ENCODE measurements around the gene GLRA1. TPM values are rescaled to one million over a fixed set of nuclear protein-coding genes. Genes with fewer than 3 reads are reported as not detected.

Gene GLRA1
- total and polyA plus RNA-seq, 4 donors, result not detected

GRCh38 chr5:151950706-151951105, 26.1 kb upstream of the GLRA1 start:
- Histone ChIP-seq H3K9ac (ENCODE audit: low read depth in 1 of 2, low read length in 2 of 2) (no peak overlapping the region), H3K4me1 (ENCODE audit: control insufficient read depth in 4 of 4, insufficient read depth in 4 of 4, low read length in 3 of 4) (no peaks in the 10 kb centered on the region), H3K27ac (ENCODE audit: low read depth in 1 of 2, low read length in 2 of 2) (no peak overlapping the region), H3K9me3 (ENCODE audit: control insufficient read depth in 4 of 4, low read length in 3 of 4) (no peaks in the 10 kb centered on the region), H3K36me3 (ENCODE audit: control insufficient read depth in 4 of 4, insufficient read depth in 3 of 4, low read depth in 1 of 4, low read length in 3 of 4) (no peaks in the 10 kb centered on the region), H3K4me3 (ENCODE audit: low read depth in 1 of 3, low read length in 3 of 3) (no peak overlapping the region), H3K27me3 (ENCODE audit: control insufficient read depth in 4 of 4, insufficient read depth in 4 of 4, low read length in 3 of 4) (no peaks in the 10 kb centered on the region)
- no peak for DNase-seq (ENCODE audit: low spot score)
- 77% methylated on average over 9 of the region's 9 CpGs for WGBS
- no peak for TF ChIP-seq RXRA (IDR thresholded peaks at IDR 0.05)
- TF ChIP-seq YY1 (IDR thresholded peaks at IDR 0.05), result no peak
- TF ChIP-seq EGR1 (IDR thresholded peaks at IDR 0.05; ENCODE audit: low read depth in 2 of 2), result no peak
- TF ChIP-seq CTCF (IDR thresholded peaks at IDR 0.05; ENCODE audit: low read depth, low read length, missing input control), result no peak
- TF ChIP-seq MAX (IDR thresholded peaks at IDR 0.05), result no peak
- no peak for TF ChIP-seq GABPA (IDR thresholded peaks at IDR 0.05 in 1 of 2, conservative IDR thresholded peaks at IDR 0.05 in 1 of 2)
- no peak for TF ChIP-seq FOXA2 (IDR thresholded peaks at IDR 0.05)
- no peak for TF ChIP-seq NR2F2 (IDR thresholded peaks at IDR 0.05)
- TF ChIP-seq ZBTB33 (IDR thresholded peaks at IDR 0.05), result no peak

GRCh38 chr5:151949701-151950308, 25.2 kb upstream of the GLRA1 start:
- no peak overlapping the region for H3K4me3 ChIP-seq (ENCODE audit: low read depth in 1 of 3, low read length in 3 of 3)
- H3K4me1 ChIP-seq (ENCODE audit: control insufficient read depth in 4 of 4, insufficient read depth in 4 of 4, low read length in 3 of 4), result no peaks in the 10 kb centered on the region
- WGBS, result 63% methylated on average over 5 of the region's 5 CpGs
- no peak overlapping the region for H3K27ac ChIP-seq (ENCODE audit: low read depth in 1 of 2, low read length in 2 of 2)
- no peak overlapping the region for H3K9ac ChIP-seq (ENCODE audit: low read depth in 1 of 2, low read length in 2 of 2)
- no peak for DNase-seq (ENCODE audit: low spot score)
- H3K36me3 ChIP-seq (ENCODE audit: control insufficient read depth in 4 of 4, insufficient read depth in 3 of 4, low read depth in 1 of 4, low read length in 3 of 4), result no peaks in the 10 kb centered on the region
- peaks cover 0 to 3% (median 0%) of the 10 kb centered on the region in 4 donors for H3K27me3 ChIP-seq (ENCODE audit: control insufficient read depth in 4 of 4, insufficient read depth in 4 of 4, low read length in 3 of 4)
- no peak for TF ChIP-seq ATF3 (IDR thresholded peaks at IDR 0.05)
- no peak for TF ChIP-seq NR2F2 (IDR thresholded peaks at IDR 0.05)
- TF ChIP-seq YY1 (IDR thresholded peaks at IDR 0.05), result no peak
- no peak for TF ChIP-seq ZBTB33 (IDR thresholded peaks at IDR 0.05)
- TF ChIP-seq GABPA (IDR thresholded peaks at IDR 0.05 in 1 of 2, conservative IDR thresholded peaks at IDR 0.05 in 1 of 2), result no peak
- TF ChIP-seq FOXA2 (IDR thresholded peaks at IDR 0.05), result no peak
- no peak for TF ChIP-seq REST (IDR thresholded peaks at IDR 0.05)
- no peak for TF ChIP-seq TAF1 (conservative IDR thresholded peaks at IDR 0.05)
- no peak for TF ChIP-seq SP1 (IDR thresholded peaks at IDR 0.05)
- TF ChIP-seq HNF4A (conservative IDR thresholded peaks at IDR 0.05), result no peak
- H3K9me3 ChIP-seq (ENCODE audit: control insufficient read depth in 4 of 4, low read length in 3 of 4), result peaks cover 0 to 1% (median 0%) of the 10 kb centered on the region in 4 donors

Data from liver (tissue), 9 donors.